A673 (cell line): ENCODE results near the gene NT5C3B.

ENCODE experiments used
- EZH2 ChIP-seq: fragments of 200-600 bp; sonication (generic); IDR thresholded peaks from 2 replicates; pipeline ENCODE4 v1.6.1; 2017; ENCODE audit warnings: borderline replicate concordance, low read depth, mild to moderate bottlenecking, mixed read lengths, antibody characterized with exemption, low read length; ENCODE audit not compliant: poor library complexity, severe bottlenecking
- TF ChIP-seq, protein P1 (sequence below): fragments of 300-800, 200-600 bp; sonication (generic); conservative IDR thresholded peaks from 2 replicates; pipeline ENCODE4 v1.5.1; 2017; ENCODE audit warnings: low read depth, mild to moderate bottlenecking, antibody characterized with exemption, low read length, moderate library complexity, mixed read lengths

DNA sequence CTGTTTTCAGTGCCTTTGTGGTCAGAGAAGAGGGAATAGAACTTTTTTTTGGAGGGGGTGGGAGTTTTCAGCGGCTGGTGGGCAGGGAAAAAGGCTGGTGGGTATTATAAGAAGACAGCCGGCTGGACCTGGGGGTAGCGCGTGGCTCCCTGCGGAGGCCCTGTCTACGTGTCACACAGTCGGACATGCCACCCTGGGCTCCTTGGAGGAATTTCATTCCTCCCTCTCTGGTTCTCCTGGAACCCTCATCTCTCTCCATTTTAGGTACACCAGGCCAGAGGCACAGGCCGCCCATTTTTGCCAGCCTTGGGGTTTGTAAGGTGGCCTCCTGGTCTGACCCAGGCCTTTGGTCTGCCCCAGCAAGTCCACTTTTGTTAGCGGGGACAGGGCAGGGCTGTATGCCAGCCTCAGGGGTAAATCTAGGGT, 22.3 kb downstream of the NT5C3B start:
- TF ChIP-seq, protein P1, sequence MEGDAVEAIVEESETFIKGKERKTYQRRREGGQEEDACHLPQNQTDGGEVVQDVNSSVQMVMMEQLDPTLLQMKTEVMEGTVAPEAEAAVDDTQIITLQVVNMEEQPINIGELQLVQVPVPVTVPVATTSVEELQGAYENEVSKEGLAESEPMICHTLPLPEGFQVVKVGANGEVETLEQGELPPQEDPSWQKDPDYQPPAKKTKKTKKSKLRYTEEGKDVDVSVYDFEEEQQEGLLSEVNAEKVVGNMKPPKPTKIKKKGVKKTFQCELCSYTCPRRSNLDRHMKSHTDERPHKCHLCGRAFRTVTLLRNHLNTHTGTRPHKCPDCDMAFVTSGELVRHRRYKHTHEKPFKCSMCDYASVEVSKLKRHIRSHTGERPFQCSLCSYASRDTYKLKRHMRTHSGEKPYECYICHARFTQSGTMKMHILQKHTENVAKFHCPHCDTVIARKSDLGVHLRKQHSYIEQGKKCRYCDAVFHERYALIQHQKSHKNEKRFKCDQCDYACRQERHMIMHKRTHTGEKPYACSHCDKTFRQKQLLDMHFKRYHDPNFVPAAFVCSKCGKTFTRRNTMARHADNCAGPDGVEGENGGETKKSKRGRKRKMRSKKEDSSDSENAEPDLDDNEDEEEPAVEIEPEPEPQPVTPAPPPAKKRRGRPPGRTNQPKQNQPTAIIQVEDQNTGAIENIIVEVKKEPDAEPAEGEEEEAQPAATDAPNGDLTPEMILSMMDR: no peak
- TF ChIP-seq EZH2: no peak
